NCI-H2029 (cell line): ENCODE measurements around the gene COLEC12.

ENCODE experiments used
- DNase-seq: peaks from one replicate; lab custom pipeline; 2025; lab: John Stamatoyannopoulos, UW

COLEC12 gene

GRCh38 chr18:289026-289425 lies 211.5 kb downstream of the COLEC12 start:
- no peak for DNase-seq

GRCh38 chr18:286515-287310 lies 213.8 kb downstream of the COLEC12 start:
- DNase-seq, result no peak

- DNase-seq, result no peak
Measured at GRCh38 chr18:285817-286216, 214.7 kb downstream of the COLEC12 start.

- DNase-seq, result no peak
Measured at GRCh38 chr18:275486-275885, 225.0 kb downstream of the COLEC12 start.

- DNase-seq, result no peak
Measured at GRCh38 chr18:274313-274712, 226.2 kb downstream of the COLEC12 start.

GRCh38 chr18:273525-273924 lies 227.0 kb downstream of the COLEC12 start:
- no peak for DNase-seq

- DNase-seq, result no peak
Measured at GRCh38 chr18:272650-273049, 227.9 kb downstream of the COLEC12 start.

GRCh38 chr18:269480-270095 lies 230.9 kb downstream of the COLEC12 start:
- no peak for DNase-seq

GRCh38 chr18:267688-268552 lies 232.6 kb downstream of the COLEC12 start, which contains the start of gene THOC1:
Gene THOC1, minus strand, starts transcription at chr18:268047. Its CDS starts 28 bp downstream, at chr18:268019.
- peak; percentile 63 for DNase-seq

GRCh38 chr18:267380-267687 lies 233.2 kb downstream of the COLEC12 start:
- peak; percentile 44 for DNase-seq
